Breast epithelium (tissue), 3 donors: ENCODE results near the gene PARK7.

ENCODE experiments used
- POLR2A ChIP-seq: fragments of 450-650 bp; IDR thresholded peaks from one replicate; pipeline ENCODE4 v1.6.1; 2016; ENCODE audit warnings: antibody characterized with exemption, mild to moderate bottlenecking, moderate library complexity
- TF ChIP-seq, protein P1 (sequence below), 3 donors: fragments of 450-650 bp; IDR thresholded peaks; one replicate each; pipeline ENCODE4 v1.5.1; 2016 to 2017; ENCODE audit warnings: antibody characterized with exemption in 3 of 3, mild to moderate bottlenecking in 3 of 3, moderate library complexity in 3 of 3

- no peak for TF ChIP-seq POLR2A
- TF ChIP-seq, protein P1, sequence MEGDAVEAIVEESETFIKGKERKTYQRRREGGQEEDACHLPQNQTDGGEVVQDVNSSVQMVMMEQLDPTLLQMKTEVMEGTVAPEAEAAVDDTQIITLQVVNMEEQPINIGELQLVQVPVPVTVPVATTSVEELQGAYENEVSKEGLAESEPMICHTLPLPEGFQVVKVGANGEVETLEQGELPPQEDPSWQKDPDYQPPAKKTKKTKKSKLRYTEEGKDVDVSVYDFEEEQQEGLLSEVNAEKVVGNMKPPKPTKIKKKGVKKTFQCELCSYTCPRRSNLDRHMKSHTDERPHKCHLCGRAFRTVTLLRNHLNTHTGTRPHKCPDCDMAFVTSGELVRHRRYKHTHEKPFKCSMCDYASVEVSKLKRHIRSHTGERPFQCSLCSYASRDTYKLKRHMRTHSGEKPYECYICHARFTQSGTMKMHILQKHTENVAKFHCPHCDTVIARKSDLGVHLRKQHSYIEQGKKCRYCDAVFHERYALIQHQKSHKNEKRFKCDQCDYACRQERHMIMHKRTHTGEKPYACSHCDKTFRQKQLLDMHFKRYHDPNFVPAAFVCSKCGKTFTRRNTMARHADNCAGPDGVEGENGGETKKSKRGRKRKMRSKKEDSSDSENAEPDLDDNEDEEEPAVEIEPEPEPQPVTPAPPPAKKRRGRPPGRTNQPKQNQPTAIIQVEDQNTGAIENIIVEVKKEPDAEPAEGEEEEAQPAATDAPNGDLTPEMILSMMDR (IDR thresholded peaks at IDR 0.05) = no peak
Observed at GRCh38 chr1:7921796-7922195, 39.7 kb upstream of the PARK7 start.
